ENCODE results near the gene KREMEN1.

DNA sequence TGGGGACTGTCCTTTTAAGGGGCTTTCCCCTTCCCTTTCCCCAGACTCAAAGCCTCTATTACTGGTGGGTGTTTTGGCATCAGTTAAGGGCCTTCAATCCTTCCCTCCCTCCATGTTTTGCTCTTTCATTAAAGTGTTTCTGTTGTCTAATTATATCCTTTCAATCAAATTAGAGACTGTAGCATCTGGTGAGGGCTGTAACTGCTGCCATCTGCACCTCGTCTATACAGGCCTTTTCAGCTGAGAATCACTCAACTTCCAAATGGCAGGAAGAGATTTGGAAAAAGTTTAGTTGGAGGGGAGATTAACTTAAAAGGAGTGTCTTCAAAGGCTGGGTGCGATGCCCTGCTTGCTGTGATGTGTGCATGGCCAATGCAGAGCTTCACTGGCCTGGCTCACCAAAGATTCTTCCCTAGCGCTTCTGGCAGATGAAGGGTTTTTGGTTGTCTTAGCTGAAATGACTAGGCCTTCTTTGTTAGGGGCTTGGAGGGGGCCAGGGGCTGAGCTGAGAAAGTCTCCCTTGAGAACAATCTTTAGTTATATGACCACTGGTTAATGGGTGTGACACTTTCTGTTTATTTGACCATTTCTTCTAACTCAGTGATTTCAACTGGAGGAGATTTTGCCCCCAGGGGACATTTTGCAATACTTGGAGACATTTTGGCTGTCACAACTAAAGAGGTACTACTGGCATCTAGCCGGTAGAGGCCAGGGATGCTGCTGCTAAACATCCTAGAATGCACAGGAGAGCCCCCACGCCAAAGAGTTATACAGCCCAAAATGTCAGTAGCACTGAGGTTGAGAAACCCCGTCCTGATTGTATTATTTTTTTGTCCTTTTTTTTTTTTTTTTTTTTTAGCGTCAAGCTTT, 7.5 kb downstream of the KREMEN1 start:
- TF ChIP-seq, protein P1, sequence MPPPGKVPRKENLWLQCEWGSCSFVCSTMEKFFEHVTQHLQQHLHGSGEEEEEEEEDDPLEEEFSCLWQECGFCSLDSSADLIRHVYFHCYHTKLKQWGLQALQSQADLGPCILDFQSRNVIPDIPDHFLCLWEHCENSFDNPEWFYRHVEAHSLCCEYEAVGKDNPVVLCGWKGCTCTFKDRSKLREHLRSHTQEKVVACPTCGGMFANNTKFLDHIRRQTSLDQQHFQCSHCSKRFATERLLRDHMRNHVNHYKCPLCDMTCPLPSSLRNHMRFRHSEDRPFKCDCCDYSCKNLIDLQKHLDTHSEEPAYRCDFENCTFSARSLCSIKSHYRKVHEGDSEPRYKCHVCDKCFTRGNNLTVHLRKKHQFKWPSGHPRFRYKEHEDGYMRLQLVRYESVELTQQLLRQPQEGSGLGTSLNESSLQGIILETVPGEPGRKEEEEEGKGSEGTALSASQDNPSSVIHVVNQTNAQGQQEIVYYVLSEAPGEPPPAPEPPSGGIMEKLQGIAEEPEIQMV (tag; conservative IDR thresholded peaks at IDR 0.05; ENCODE audit: low read depth), result no peak
- TF ChIP-seq, protein P2, sequence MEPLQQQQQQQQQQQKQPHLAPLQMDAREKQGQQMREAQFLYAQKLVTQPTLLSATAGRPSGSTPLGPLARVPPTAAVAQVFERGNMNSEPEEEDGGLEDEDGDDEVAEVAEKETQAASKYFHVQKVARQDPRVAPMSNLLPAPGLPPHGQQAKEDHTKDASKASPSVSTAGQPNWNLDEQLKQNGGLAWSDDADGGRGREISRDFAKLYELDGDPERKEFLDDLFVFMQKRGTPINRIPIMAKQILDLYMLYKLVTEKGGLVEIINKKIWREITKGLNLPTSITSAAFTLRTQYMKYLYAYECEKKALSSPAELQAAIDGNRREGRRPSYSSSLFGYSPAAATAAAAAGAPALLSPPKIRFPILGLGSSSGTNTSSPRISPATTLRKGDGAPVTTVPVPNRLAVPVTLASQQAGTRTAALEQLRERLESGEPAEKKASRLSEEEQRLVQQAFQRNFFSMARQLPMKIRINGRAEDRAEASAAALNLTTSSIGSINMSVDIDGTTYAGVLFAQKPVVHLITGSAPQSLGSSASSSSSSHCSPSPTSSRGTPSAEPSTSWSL (CRISPR knock-in tag; IDR thresholded peaks at IDR 0.05; ENCODE audit: borderline replicate concordance), result no peak
- no peak for TF ChIP-seq MAFG (tag; conservative IDR thresholded peaks at IDR 0.05)
